ENCODE measurements around the gene OSCAR.

DNA sequence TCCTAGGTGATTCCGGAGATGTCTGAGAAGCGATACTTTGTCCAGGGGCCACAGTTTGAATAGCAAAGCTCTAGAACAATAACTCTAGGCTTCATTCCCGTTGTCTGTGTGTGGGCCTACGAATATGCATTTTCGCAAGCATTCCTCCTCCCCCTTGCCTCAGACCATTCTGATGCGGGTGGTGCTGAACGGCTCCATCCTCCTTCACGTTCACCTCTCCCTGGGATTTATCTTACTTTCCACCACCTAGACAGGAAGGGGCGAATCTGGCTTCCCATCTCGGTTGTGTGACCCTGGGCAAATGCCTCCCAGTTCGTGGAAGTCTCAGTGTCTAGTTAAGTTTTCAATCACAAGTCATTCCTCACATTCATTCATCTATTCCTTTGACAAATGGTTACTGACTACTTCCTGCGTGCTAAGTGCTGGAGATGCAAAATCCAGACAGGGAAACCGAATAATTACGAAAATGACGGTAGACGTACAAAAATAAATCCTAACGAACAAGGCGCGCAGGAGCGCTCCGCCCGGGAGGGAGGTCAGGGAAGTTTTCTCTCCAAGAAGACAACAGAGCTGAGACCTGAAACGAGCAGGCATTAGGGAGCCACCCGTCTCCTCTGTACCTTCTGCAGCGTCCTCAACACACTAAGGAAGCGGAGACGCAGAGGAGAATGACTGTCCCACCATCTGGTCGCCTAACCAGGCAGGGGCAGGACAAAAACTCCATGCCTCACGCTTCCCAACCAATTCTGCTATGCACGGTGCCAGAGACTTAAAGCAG is 35.7 kb upstream of the OSCAR start:
- TF ChIP-seq, protein P1, sequence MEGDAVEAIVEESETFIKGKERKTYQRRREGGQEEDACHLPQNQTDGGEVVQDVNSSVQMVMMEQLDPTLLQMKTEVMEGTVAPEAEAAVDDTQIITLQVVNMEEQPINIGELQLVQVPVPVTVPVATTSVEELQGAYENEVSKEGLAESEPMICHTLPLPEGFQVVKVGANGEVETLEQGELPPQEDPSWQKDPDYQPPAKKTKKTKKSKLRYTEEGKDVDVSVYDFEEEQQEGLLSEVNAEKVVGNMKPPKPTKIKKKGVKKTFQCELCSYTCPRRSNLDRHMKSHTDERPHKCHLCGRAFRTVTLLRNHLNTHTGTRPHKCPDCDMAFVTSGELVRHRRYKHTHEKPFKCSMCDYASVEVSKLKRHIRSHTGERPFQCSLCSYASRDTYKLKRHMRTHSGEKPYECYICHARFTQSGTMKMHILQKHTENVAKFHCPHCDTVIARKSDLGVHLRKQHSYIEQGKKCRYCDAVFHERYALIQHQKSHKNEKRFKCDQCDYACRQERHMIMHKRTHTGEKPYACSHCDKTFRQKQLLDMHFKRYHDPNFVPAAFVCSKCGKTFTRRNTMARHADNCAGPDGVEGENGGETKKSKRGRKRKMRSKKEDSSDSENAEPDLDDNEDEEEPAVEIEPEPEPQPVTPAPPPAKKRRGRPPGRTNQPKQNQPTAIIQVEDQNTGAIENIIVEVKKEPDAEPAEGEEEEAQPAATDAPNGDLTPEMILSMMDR (IDR thresholded peaks at IDR 0.05; ENCODE audit: insufficient read depth, low read depth, low read length), result no peak
- no peak for TF ChIP-seq EZH2 (IDR thresholded peaks at IDR 0.05; ENCODE audit: insufficient read depth, low read length)
